Activated CD4-positive, CD25-positive, alpha-beta regulatory T cell treated with anti-CD3 and anti-CD28 coated beads, Interleukin-2, amount 50 U/mL, for 16 hours (primary cell): ENCODE data around the gene SHISAL1.

Experiments used
- DNase-seq: peaks from one replicate; pipeline ENCODE4 v3.0.0-alpha.2; 2020; ENCODE audit warnings: low read depth, low spot score

Gene SHISAL1

DNA sequence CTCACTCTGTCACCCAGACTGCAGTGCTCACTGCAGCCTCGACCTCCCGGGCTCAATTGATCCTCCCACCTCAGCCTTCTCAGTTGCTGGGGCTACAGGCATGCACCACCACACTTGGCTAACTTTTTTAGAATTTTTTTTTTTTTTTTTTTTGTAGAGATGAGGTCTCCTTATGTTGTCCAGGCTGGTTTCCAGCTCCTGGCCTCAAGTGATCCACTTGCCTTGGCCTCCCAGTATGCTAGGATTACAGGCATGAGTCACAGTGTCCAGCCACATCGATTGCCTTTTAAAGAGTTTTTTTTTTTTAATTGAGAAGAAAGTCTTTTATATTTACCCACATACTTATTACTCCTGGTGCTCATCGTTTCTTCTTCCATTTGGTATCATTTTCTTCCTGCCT is 102.0 kb downstream of the SHISAL1 start:
- DNase-seq, result no peak

DNA sequence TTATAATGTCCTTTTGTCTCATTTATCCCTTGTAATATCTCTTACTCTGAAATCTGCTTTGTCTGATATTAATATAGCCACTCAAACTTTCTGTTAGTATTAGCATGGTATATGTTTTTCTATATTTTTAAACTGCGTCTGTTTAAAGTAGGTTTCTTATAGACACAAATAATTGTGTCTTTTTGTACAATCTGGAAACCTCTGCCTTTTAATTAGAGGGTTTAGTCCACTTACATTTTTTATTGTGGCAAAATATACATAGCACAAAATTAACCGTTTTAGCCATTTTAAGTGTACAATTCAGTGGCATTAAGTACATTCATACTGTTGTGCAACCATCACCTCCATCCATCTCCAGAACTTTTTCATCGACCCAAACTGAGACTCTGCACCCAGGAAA is 103.4 kb downstream of the SHISAL1 start:
- no peak for DNase-seq

DNA sequence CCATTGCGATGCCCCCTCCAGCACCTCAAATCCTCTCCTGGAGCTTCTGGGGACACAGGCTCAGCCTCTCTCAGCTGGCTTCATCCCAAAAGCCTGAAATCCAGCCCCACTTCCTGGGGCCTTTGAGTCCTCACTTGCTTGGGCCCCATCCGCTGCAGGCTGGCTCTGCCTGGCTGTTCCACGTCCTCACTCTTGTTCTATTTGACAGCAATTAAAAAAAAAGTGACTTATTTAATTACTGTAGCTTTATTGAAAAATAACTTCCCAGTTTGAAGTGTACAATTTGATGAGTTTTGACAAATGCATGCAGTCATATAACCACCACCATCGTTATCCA is 104.8 kb downstream of the SHISAL1 start:
- DNase-seq, result no peak

DNA sequence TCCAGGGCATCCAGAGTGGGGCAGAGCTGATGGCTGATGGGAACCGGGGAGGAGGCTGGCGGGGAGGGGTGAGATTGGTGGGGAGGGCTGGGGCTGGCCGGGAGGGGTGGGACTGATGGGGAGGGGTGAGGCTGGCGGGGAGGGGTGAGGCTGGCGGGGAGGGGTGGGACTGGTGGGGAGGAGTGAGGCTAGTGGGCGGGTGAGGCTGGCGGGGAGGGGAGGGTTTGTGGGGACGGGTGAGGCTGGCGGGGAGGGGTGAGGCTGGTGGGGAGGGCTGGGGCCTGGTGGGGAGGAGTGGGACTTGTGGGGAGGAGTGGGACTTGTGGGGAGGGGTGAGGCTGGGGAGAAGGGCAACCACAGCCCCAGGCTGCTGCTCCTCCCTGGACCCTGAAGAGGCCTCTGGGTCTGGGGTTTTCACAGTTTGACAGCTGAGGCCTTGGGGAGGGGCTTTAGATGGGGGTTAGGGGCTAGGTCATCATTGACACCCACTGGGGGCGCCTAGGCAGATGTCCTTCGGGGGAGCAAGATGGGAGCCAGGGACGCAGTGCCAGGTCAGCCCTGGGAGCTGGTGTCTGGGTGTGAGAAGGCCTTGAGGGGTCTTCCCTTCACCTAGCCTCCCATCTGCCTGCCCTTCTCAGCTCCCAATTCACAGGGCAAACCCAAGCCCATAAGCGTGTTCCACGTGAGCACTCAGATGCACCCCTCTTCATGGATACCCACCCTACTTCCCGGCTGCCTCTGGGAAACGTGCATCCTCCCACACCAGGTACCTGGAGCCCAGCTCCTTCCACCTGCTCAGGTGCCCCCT is 105.4 kb downstream of the SHISAL1 start:
- no peak for DNase-seq

DNA sequence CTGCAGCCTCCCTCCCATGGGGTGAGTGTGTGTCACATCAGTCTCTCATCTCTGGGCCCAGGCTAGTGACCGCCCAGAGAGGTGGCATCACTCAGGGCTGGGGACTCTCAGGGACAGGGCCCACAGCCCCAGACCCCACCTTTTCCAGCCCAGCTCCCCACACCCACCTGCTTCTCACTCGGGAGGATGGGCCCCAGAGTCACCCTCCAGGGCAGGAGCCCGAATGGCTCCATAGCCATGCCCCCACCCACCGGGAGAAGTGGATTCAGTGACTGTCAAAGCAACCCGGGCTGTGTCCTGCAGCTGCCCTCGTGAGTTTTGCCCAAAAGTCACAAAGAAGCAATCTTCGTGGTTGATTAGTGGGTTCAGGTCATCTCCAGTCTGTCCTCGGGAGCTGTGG is 106.1 kb downstream of the SHISAL1 start:
- DNase-seq, result no peak

DNA sequence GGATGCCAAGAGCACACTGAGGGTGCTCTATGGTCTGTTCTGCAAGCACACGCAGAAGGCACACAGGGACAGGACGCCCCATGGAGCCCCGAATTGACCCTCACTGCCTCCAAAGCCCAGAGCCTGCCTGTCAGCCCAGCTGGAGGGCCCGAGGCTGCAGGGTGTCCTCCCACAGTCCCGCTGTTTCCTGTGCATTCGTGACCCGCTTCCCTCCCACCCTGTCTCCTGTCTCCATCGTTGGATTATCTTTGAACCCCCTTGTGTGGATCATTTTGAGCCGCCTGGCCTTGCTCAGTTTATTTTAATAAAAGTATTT is 106.5 kb downstream of the SHISAL1 start:
- no peak for DNase-seq

DNA sequence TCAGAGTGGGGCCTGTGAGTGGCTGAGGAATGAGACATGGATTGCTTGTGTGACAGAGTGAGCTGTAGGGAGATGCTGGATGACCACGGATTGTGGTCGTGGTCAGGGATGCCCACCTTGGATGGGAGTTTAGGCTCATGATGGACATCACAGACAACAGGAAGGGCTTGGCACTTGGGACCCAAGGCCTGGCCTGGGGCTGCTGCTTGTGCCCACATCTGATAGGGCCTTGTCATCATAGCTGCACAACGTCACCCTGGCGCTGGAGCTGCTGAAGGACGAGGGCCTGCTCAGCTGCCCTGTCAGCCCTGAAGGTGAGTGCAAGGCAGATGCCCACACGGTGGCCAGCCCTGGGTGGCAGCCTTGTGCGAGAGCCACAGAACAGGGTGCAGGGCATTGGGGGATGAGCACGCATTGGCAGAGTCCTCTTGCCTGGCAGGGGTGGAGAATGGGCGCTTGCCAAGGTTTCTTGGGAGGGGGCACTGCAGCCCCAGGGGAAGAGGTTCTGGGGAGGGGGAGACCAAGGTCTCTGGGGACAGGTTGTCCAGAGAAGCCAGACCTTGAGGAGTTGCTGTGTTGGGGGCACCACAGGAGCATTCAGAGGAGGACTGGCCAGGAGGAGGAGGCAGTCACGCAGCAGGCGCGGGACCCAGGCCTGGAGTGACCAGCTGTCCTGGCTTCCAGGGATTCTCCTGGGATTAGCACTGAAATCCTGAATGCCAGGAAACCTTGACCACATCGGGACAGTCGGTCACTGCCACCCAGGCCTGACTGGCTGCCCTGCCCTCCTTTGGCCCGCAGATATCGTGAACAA is 107.0 kb downstream of the SHISAL1 start:
- no peak for DNase-seq

DNA sequence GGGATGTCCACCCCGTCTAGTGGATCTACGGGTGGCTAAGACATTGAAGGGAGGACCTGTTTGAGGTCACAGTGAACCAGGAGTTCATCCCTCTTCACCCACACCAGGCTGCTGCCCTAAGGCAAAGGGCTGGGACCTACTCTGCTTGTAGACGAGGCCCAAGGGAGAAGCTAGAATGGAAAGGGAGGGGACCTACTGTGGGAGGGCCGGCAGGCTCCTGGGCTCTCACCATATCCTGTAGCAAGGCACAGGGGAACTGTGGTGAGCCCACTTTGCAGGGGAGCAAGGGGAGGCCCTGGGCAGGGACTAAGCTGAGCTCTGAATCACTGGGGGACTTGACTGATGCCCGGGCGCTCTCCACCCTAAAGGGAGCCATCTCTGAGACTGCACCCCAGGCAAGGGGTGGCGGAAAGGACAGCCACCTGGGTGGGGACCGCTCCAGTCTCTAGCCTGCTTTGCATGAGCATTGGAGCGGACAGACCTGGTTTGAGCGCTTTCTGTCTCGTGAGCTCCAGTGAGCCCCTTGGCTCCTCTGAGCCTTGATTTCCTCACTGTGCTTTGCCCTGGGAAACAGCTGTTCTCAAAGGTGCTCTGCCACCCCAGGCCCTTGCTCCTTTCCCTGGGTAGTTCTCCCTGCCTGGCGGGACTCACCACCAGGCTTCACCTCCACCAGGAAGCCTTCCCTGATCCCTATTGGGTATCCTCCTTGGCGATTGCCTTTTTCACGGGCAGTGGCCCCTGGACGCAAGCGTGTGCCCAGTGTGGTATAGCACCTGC is 107.8 kb downstream of the SHISAL1 start:
- DNase-seq, result no peak

DNA sequence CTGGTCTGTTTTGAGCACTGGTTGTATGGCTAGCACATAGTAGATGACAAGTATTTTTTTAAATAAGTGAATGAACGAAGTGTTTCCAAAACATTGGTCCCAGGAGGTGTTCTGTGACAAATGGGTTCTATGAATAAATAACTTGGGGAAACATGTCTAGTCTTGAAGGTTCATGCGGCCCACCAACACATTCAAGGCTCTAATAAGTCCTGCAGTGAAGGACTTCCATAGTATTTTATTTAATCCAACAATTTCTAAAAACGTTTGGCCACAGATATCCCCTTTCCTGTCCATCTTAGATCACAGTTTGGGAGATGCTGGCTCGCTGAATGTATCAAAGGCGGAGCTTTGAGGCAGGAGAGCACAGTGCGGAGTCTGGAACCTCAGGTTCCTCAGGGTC is 109.5 kb downstream of the SHISAL1 start:
- no peak for DNase-seq

DNA sequence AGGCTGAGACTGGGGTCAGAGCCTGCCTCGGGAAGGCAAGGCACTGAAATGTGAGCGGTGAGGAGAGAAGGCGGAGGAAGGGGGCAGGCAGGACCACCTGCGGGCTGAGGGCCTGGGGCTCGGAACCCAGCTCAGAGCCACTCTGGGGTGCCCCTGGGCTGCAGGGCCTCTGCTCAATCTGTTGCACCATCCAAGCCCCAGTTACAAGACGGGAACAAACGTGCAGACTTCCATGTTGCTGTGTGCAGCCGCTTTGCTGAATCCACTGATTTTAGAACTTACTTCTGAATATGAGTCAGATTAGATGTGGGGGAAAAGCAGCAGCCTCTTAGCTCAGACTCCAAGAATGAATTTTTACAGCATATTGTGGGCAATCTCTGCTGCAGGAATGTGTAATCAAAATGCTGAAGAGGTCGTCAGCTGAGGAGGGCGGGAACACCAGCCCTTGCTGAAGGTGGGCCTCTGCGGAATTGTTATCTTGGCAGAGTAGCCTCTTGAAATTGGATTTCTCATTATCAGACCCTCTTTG is 110.4 kb downstream of the SHISAL1 start:
- no peak for DNase-seq

DNA sequence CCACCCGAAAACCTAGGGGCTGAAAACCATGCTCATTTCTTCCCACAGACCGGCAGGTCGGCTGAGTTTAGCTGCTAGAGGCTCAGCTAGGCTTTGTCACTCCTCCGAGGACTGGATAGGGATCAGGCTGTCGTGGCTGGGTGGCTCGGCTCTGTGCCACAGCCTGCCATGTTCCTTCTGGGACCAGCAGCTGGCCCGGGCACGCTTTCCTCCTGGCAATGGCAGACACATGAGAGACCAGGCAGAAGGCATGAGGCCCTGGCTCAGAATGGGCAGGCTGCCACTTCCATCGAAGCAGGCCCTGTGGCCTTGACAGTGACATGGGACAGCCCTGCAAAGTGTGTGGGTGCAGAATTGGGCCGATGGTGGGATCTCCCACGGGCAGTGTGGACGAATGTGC is 111.1 kb downstream of the SHISAL1 start:
- DNase-seq, result no peak

DNA sequence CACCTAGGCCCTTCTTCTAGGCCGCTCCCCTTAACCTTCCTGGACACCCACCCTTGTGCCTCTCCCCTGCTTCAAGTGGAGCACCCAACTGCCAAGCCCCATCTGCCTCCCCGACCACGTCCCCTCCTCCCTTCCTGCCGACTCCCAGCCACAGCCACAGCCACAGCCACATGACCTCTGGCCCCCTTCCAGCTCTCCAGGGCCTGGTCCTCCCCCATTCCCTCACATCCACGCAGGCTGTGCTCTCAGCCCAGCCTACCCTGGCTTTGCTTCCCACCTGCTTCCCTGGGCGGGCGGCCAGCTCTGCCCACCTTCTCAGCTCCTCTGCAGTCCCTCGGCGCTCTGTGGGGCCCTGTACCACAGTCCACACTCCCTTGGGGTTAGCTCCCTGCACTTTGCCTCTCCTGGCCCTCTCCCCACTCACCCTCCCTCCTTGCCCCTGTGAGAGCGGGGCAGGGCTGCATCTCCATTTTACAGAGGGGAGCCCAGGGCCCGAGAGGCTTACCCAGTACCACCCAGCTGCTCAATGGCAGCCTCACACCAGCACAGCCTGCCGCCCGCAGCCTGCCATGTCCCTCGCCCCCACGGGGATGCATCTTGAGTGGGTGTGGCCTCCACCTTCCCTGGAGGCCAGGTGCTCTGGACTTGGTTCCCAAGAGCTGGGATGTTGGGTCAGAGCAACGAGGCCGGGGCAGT is 111.7 kb downstream of the SHISAL1 start:
- no peak for DNase-seq

DNA sequence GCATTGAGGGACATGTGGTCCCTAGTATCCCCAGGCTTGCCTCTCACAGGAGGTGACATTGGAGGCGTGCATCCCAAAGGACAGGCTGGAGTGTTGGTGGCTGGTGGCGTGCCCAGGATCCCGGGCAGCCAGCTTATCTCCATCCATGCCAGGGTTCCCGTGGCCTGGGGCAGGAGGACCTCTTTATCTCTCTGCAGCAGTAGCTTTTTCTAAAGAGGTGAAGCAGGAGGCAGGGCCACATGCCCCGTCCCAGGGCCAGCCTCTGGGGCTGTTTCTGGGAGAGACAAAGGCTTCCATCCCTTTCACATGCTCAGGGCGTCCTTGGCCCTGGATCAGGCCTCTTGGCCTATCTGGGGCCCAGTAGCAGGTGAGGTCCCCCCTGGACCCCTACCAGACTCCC is 112.3 kb downstream of the SHISAL1 start:
- no peak for DNase-seq

DNA sequence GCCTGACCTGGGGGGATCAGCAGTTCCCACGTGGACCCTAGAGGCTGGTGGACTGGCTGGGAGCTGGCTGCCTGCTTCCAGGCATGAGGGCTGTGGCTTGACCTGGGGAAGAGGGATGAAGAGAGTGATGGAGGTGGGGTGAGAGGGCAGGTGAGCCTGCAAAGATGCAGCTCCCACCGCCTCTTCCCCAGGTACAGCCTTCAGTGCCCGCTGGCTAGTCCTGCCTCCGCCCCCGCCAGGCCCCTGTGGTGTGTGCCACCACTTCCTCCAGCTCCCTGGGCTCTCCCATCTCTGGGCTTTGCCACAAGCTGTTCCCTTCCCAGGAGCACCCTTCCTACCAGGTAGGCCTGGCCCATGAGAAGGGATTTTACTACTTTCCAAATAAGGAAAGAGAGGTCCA is 112.9 kb downstream of the SHISAL1 start:
- no peak for DNase-seq

DNA sequence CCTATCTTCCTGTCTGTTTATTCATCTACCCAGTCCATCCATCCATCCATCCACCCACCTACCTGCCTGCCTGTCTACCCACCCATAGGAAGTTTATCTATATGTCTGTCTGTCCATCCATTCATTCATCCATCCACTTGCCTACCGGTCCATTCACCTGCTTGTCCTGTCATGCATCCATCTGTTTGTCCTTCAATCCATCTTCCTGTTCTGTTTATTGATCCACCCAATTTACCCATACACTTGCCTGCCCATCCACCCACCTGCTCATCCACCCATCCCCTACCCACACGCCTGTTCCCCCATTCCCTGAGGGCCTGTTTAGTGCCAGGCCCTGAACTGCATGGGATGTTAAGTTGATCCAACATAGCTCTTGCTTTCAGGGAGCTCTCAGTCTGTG is 113.6 kb downstream of the SHISAL1 start:
- DNase-seq, result no peak

DNA sequence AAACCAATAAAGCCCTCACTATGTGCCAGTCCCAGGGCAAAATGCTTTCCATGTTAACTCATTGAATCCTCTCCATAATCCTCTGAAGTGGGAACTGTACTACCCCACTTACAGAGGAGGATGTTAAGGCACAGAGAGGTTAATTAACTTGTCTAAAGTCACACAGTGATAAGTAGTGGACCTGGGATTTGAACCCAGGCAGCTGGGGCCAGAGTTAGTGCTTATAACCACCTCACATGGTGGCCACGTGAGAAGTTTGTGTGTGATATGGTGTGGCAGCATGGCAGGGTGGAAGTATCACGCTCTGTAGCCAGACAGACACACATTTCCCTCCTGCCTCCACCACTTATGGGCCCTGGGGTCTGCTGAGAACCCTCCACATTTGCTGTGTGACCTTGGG is 115.5 kb downstream of the SHISAL1 start:
- DNase-seq, result no peak

DNA sequence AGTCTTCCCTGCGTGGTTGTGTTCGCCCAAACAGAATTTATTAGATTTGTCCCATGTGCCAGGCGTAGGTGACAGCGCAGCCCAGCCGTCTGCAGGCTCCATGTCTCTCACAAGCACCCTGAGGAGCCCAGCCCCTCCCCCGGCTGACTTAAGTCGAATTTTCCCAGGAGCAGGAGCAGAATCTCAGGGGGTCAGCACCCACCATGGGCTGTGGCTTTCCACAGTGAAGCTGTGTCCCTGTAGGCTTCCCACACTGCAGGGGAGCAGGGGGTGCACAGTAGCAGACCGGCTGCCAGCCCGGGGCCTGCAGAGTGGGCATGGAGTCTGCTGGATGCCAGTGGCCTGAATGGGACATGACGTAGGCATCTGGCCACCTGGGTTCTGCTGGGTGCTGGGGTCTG is 116.0 kb downstream of the SHISAL1 start:
- no peak for DNase-seq

DNA sequence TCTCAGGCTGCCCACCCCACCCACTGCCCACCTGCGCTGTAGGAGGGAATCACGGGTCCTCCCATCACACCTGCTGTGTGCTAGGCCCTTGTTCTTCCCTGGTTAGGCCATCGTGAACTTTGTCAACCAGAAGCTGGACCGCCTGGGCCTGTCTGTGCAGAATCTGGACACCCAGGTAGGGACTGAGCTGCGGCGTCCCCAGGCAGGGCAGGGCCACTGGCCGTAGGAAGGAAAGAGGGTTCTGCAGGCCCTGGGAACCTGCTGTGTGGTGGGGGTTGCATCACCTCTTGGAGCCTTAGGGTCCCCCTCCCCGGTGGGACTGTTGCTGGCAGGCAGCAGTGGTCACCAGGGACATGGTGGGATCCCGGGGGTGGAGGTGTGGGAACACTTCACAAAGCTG is 116.5 kb downstream of the SHISAL1 start:
- DNase-seq, result no peak

DNA sequence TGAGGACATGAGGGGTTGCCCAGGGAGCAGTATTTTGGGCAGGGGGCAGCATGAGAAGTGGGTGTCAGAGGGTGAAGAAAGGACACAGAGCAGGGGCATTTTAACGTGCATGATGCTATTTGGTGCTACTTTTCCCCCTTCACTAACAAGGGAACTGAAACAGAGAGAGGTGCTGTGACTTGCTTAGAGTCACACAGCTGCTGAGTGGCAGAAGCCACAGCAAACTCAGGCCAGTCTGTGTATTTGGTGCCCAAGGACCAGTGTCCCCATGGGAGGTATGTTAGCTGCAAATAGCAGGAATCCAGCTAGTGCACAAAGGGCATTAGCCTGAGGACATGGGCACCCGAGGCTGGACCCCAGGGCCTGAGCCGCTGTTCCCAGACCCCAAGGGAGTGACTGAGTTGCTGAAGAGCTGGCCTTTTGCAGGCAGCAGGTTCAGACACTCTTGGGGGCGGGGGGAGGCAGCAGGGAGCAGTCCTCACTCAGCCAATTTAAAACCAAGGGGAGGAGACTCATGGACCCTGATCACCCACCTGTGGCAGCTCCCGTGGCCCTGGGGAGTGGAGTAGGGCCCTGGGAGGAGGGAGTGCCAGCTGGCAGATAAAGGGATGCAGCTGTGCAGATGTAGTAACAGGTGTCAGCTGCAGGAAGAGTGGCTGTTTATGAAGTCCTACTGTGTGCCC is 117.4 kb downstream of the SHISAL1 start:
- DNase-seq, result no peak

DNA sequence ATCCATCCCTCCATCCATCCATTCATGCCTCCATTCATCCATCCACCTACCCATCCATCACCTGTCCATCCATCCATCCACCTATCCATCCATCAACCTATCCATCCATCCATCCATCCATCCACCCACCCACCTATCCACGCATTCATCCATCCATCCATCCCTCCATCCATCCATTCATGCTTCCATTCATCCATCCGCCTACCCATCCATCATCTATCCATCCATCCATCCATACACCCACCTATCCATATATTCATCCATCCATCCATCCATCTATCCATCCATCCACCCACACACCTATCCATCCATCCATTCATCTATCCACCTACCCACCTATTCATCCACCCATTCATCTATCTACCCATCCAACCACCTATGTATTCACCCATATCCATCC is 118.2 kb downstream of the SHISAL1 start:
- DNase-seq, result no peak
